HepG2 (cell line): ENCODE measurements around the gene CD24. TPM values are rescaled to one million over a fixed set of nuclear protein-coding genes. Genes with fewer than 3 reads are reported as not detected.

ENCODE experiments used
- ATAC-seq: fragments of 200-7000 bp; cut with Tn5 transposase; 3 replicates; pipeline ENCODE4 v1.9.1; 2020; ENCODE audit warnings: mild to moderate bottlenecking, moderate library complexity
- BruUV-seq: library from RNA; stranded (reverse); fragments of 400-500 nt; replicated peaks from 2 replicates; lab custom pipeline; 2021; lab: Mats Ljungman, UMichigan
- CTCF ChIA-PET: fragments of 300-600 bp; formaldehyde crosslinking; extraction: SDS; loops from one replicate; lab custom pipeline; 2021; ENCODE audit warnings: low total read pairs, inconsistent platforms, low intra/inter-chr PET ratio; lab: Yijun Ruan, JAX
- POLR2A ChIA-PET: fragments of 350-600 bp; sonication (Branson Sonifier 250); formaldehyde crosslinking; loops from one replicate; lab custom pipeline; 2020; ENCODE audit warnings: antibody characterized with exemption, inconsistent platforms; lab: Yijun Ruan, JAX
- DNase-seq: peaks from one replicate; pipeline ENCODE4 v3.0.0-alpha.2; 2015; ENCODE audit warnings: low spot score
- FAIRE-seq: peaks from 3 replicates; lab custom pipeline; 2011; peaks lifted over from hg19 to GRCh38; lab: Jason Lieb, UNC
- H2AFZ ChIP-seq: one replicate; pipeline ENCODE4 v1.6.1; 2011; ENCODE audit warnings: low read length, inconsistent platforms
- H3K27ac ChIP-seq: fragments of 300-600 bp; 3 replicates; pipeline ENCODE4 v1.8.0; 2011; ENCODE audit warnings: mixed run types, mild to moderate bottlenecking, mixed read lengths, low read length, inconsistent platforms; ENCODE audit not compliant: insufficient read depth; ENCODE audit errors: extremely low read length
- H3K27me3 ChIP-seq, 2 experiments: fragments of 200-600 bp in 1 of 2; 2 replicates in 1 of 2; 3 replicates in 1 of 2; pipeline versions ENCODE4 v1.6.0 to v1.8.0; 2011; ENCODE audit warnings: low read length in 2 of 2, mild to moderate bottlenecking in 2 of 2, moderate library complexity in 2 of 2, inconsistent platforms in 1 of 2; ENCODE audit not compliant: insufficient read depth in 2 of 2, control insufficient read depth in 1 of 2
- H3K36me3 ChIP-seq, 2 experiments: fragments of 200-600 bp in 1 of 2; replicated peaks in 1 of 2; 2 replicates in 1 of 2; 3 replicates in 1 of 2; pipeline versions ENCODE4 v1.5.1 to v1.8.0; 2011; ENCODE audit warnings: low read length in 2 of 2, inconsistent platforms in 1 of 2; ENCODE audit not compliant: insufficient read depth in 2 of 2, control insufficient read depth in 1 of 2
- H3K4me1 ChIP-seq: 2 replicates; pipeline ENCODE4 v1.5.1; 2012; ENCODE audit warnings: low read length, inconsistent platforms; ENCODE audit not compliant: insufficient read depth
- H3K4me2 ChIP-seq: 2 replicates; pipeline ENCODE4 v1.6.0; 2011; ENCODE audit warnings: low read depth, low read length, inconsistent platforms
- H3K4me3 ChIP-seq, 3 experiments: fragments of 200-600 bp in 1 of 3; sonication (generic), shearing (Covaris generic) in 1 of 3; replicated peaks in 1 of 3; 2 replicates each; pipeline ENCODE4 v1.5.1; 2011 to 2016; ENCODE audit warnings: low read length in 3 of 3, inconsistent platforms in 2 of 3, low read depth in 2 of 3, mild to moderate bottlenecking in 2 of 3, control low read depth in 1 of 3, mixed read lengths in 1 of 3; ENCODE audit not compliant: insufficient read depth in 1 of 3
- H3K79me2 ChIP-seq: one replicate; pipeline ENCODE4 v1.6.1; 2011; ENCODE audit warnings: low read length, inconsistent platforms; ENCODE audit not compliant: insufficient read depth
- H3K9ac ChIP-seq: 2 replicates; pipeline ENCODE4 v1.6.0; 2011; ENCODE audit warnings: mild to moderate bottlenecking, low read depth, low read length, inconsistent platforms; ENCODE audit not compliant: insufficient read depth
- H3K9me3 ChIP-seq: 2 replicates; pipeline ENCODE4 v1.5.1; 2012; ENCODE audit warnings: mild to moderate bottlenecking, low read length
- H4K20me1 ChIP-seq: 2 replicates; pipeline ENCODE4 v1.6.0; 2011; ENCODE audit warnings: inconsistent platforms, mild to moderate bottlenecking, low read length, moderate library complexity; ENCODE audit not compliant: insufficient read depth
- KDM4B ChIP-seq: sonication (generic); formaldehyde crosslinking; IDR thresholded peaks from 2 replicates; pipeline ENCODE4 v1.4.0; 2020; ENCODE audit warnings: missing genetic modification reagents
- LCORL ChIP-seq, 2 experiments: fragments of 450-650 bp in 1 of 2; sonication (generic) in 1 of 2; formaldehyde crosslinking in 1 of 2; IDR thresholded peaks; 2 replicates each; pipeline versions ENCODE4 v1.5.0 to v1.6.1; 2017 to 2020; ENCODE audit warnings: antibody characterized with exemption in 1 of 2, missing genetic modification reagents in 1 of 2
- MLXIP ChIP-seq: sonication (generic); formaldehyde crosslinking; IDR thresholded peaks from 2 replicates; pipeline ENCODE4 v1.9.0; 2021; ENCODE audit warnings: missing genetic modification reagents, borderline replicate concordance
- PAF1 ChIP-seq: IDR thresholded peaks from 2 replicates; pipeline ENCODE4 v1.6.1; 2016; ENCODE audit warnings: missing genetic modification reagents, missing compliant biosample characterization
- PHF20 ChIP-seq: sonication (generic); formaldehyde crosslinking; IDR thresholded peaks from 2 replicates; pipeline ENCODE4 v1.5.0; 2020; ENCODE audit warnings: mild to moderate bottlenecking, missing genetic modification reagents
- SUZ12 ChIP-seq: fragments of 150-350 bp; IDR thresholded peaks from 2 replicates; pipeline ENCODE4 v1.6.1; 2014; ENCODE audit warnings: low read depth, low read length
- ZNF337 ChIP-seq: sonication (generic); formaldehyde crosslinking; IDR thresholded peaks from 2 replicates; pipeline ENCODE4 v1.5.1; 2020; ENCODE audit warnings: missing genetic modification reagents, low read depth, mild to moderate bottlenecking, borderline replicate concordance
- ZNF512B ChIP-seq: sonication (generic); formaldehyde crosslinking; IDR thresholded peaks from 2 replicates; pipeline ENCODE4 v1.5.1; 2020; ENCODE audit warnings: missing genetic modification reagents, mild to moderate bottlenecking, borderline replicate concordance
- ZNF605 ChIP-seq: sonication (generic); formaldehyde crosslinking; IDR thresholded peaks from 2 replicates; pipeline ENCODE4 v1.8.0; 2022; ENCODE audit warnings: mild to moderate bottlenecking, missing genetic modification reagents
- WGBS: methylation state at CpG from one replicate; pipeline ENCODE4 v1.1.6; 2017; ENCODE audit warnings: low lambda C conversion rate; 5-methylcytosine and 5-hydroxymethylcytosine counted together
- in situ Hi-C: cut with HindIII; loops from 2 replicates; pipeline ENCODE4 v1.10.0; 2017; ENCODE audit warnings: low pct_unique_long_range_greater_than_20kb; ENCODE audit not compliant: extremely low pct_ligation_motif_present
- intact Hi-C: fragments of 100-400 bp; cut with micrococcal nuclease; formaldehyde crosslinking; loops from one replicate; pipeline ENCODE4 v1.10.0; 2022; ENCODE audit not compliant: unreplicated experiment
- polyA plus RNA-seq, 8 experiments: library from polyadenylated mRNA; depleted of rRNA in 3 of 8; stranded (reverse) in 7 of 8; unstranded in 1 of 8; fragments of >200 nt; fragmentation: Illumina TruSeq in 4 of 8; extraction: Trizol in 4 of 8; gene quantifications; 2 replicates each; pipeline versions ENCODE4 v1.2.1 to v1.2.3, GENCODE V29; 2011 to 2016; ENCODE audit warnings: low read depth in 4 of 8, missing spikeins in 1 of 8, mixed read lengths in 1 of 8; ENCODE audit not compliant: insufficient read depth in 1 of 8
- total RNA-seq, 5 experiments: library from RNA; depleted of rRNA; stranded (reverse); fragments of >200 nt; fragmentation: Illumina TruSeq; extraction: Trizol; gene quantifications; 2 replicates each; pipeline ENCODE4 v1.2.3, GENCODE V29; 2016; ENCODE audit warnings: low read depth in 1 of 5

The CD24 gene
- total and polyA plus RNA-seq, 2 of the 13 experiments (the other 11 are each of a cell fraction or from before 2014, with no cell fraction given), result 11.3 to 30.5 TPM

- WGBS, result 18% methylated on average over 1 of the region's 1 CpG
- in situ Hi-C loops (no loop called here), intact Hi-C loops (no loop called here)
- Histone ChIP-seq H3K4me1 (no peaks in the 10 kb centered on the region), H3K27ac (no peak overlapping the region), H3K9ac (no peak overlapping the region), H3K4me3 (no peak overlapping the region), H3K27me3 (no peaks in the 10 kb centered on the region; a peak in 1 of 5 replicates), H4K20me1 (no peaks in the 10 kb centered on the region), H2AFZ (no peak overlapping the region), H3K36me3 (no peaks in the 10 kb centered on the region), H3K9me3 (no peaks in the 10 kb centered on the region), H3K79me2 (no peaks in the 10 kb centered on the region), H3K4me2 (no peak overlapping the region)
- DNase-seq, result no peak
- TF ChIP-seq KDM4B (CRISPR knock-in tag), result no peak
- no peak for TF ChIP-seq PHF20
- TF ChIP-seq PAF1 (CRISPR knock-in tag), result no peak
- no peak for TF ChIP-seq ZNF337
- TF ChIP-seq ZNF605 (CRISPR knock-in tag), result no peak
- no peak for TF ChIP-seq ZNF512B
- TF ChIP-seq SUZ12, result no peak
- TF ChIP-seq LCORL (IDR thresholded peaks at IDR 0.05), result no peak
- no peak for TF ChIP-seq LCORL (CRISPR knock-in tag; IDR thresholded peaks at IDR 0.05)
- TF ChIP-seq MLXIP (CRISPR knock-in tag), result no peak
- FAIRE-seq, result no peak
- ATAC-seq, result no peak; the same call in 2 of the 3 replicates
- ChIA-PET CTCF (no interaction called here), POLR2A (no interaction called here)
- no TSS peak for BruUV-seq
These were observed 8.3 kb downstream of the CD24 start for GRCh38 chr6:106966229-106966628.
